Measurements from ENCODE around the gene FLRT1. TPM values are rescaled to one million over a fixed set of nuclear protein-coding genes. Genes with fewer than 3 reads are reported as not detected.

The FLRT1 gene
- total and polyA plus RNA-seq, 2 experiments from 2014 or later, result 0.76 to 1.1 TPM

DNA sequence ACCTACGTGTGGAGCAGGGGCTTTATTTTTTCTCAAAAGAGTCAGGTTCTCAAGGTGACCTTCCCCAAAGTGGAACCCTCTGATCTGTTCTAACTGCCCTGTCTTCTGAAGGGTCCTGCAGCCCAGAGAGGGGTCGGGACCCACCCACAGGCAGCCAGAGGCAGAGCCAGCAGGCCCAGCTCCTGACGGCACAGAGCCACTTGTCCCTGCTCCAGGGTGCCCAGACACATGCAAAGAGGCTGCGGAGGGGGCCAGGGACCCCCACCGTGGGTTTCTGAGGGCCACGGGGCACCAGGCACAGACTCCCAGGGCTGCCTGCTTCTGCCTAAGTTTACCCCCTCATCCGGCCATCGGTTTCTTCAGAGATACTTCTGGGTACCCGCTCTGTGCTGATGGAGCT, 37.1 kb downstream of the FLRT1 start:
- peaks cover 35% of the 10 kb centered on the region for H3K27me3 Mint-ChIP-seq (ENCODE audit: insufficient read depth, low read depth, poor library complexity)
- no peak overlapping the region for H3K27ac ChIP-seq (ENCODE audit: low read depth)

DNA sequence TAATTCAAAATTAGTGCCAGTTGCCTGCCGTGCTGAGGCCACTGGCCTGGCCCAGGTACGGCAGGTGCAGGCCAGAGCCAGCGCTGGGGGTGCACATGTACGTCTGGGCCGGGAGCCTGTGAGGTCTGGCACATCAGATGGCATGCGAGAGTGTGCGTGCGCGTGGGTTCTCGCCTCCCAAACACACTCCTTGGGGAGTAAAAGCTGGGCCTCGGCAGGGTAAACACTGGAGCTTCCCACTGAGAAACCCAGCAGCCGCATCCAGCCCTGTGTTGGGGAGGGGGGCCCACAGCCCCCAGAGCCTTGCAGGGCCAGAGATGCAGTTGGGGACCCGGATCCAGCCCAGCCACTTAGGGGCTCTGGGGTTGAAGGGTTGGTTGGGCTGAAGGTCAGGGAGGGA, 37.8 kb downstream of the FLRT1 start:
- Mint-ChIP-seq H3K27ac (no peak overlapping the region), H3K27me3 (ENCODE audit: insufficient read depth, low read depth, poor library complexity) (peaks cover 36% of the 10 kb centered on the region), H3K4me1 (peaks cover 9% of the 10 kb centered on the region), H3K9me3 (no peaks in the 10 kb centered on the region), H3K36me3 (ENCODE audit: low read depth) (no peaks in the 10 kb centered on the region), H3K4me3 (no peak overlapping the region)
- Histone ChIP-seq H3F3A (replicated peaks; ENCODE audit: low read depth) (no peaks in the 10 kb centered on the region), H3K4me1 (ENCODE audit: insufficient read depth) (no peaks in the 10 kb centered on the region), H4K20me1 (replicated peaks; ENCODE audit: insufficient read depth) (peaks cover under 1% of the 10 kb centered on the region; the same call in 1 of the 2 replicates), H3K9me2 (ENCODE audit: insufficient read depth) (no peaks in the 10 kb centered on the region), H3K27ac (ENCODE audit: low read depth) (no peak overlapping the region), H3K79me2 (replicated peaks; ENCODE audit: insufficient read depth) (no peaks in the 10 kb centered on the region), H3K27me3 (ENCODE audit: insufficient read depth) (peaks cover 81% of the 10 kb centered on the region), H2AFZ (no peak overlapping the region), H3K36me3 (ENCODE audit: insufficient read depth) (no peaks in the 10 kb centered on the region), H3K4me3 (no peak overlapping the region), H3K4me2 (no peak overlapping the region)
- DNase-seq (ENCODE audit: low spot score), result no peak
- no peak for ATAC-seq
- no peak for TF ChIP-seq JUNB (IDR thresholded peaks at IDR 0.05; ENCODE audit: unreplicated experiment)

More for the DNA sequence above, 37.1 kb downstream of the FLRT1 start:
- H3K4me3 ChIP-seq, result no peak overlapping the region
- no peak overlapping the region for H3K4me3 Mint-ChIP-seq
- H3K9me3 Mint-ChIP-seq, result no peaks in the 10 kb centered on the region
- H3K9me2 ChIP-seq (ENCODE audit: insufficient read depth), result no peaks in the 10 kb centered on the region
- peaks cover 14% of the 10 kb centered on the region for H3K4me1 Mint-ChIP-seq
- H3K36me3 Mint-ChIP-seq (ENCODE audit: low read depth), result no peaks in the 10 kb centered on the region
- no peak overlapping the region for H3K27ac Mint-ChIP-seq
- ATAC-seq (no peak), DNase-seq (ENCODE audit: low spot score) (no peak)
- no peaks in the 10 kb centered on the region for H3F3A ChIP-seq (replicated peaks; ENCODE audit: low read depth)
- no peak overlapping the region for H2AFZ ChIP-seq
- TF ChIP-seq EZH2 (IDR thresholded peaks at IDR 0.05; ENCODE audit: low read depth, unreplicated experiment), result no peak
- 0 out of 2 replicates have a peak, but pooled peaks cover under 1% of the 10 kb centered on the region for H3K4me1 ChIP-seq (ENCODE audit: insufficient read depth)
- H3K4me2 ChIP-seq, result no peak overlapping the region
- H3K79me2 ChIP-seq (replicated peaks; ENCODE audit: insufficient read depth), result no peaks in the 10 kb centered on the region
- H4K20me1 ChIP-seq (replicated peaks; ENCODE audit: insufficient read depth), result peaks cover 5% of the 10 kb centered on the region; the same call in 1 of the 2 replicates
- H3K27me3 ChIP-seq (ENCODE audit: insufficient read depth), result peaks cover 82% of the 10 kb centered on the region
- H3K36me3 ChIP-seq (ENCODE audit: insufficient read depth), result no peaks in the 10 kb centered on the region

DNA sequence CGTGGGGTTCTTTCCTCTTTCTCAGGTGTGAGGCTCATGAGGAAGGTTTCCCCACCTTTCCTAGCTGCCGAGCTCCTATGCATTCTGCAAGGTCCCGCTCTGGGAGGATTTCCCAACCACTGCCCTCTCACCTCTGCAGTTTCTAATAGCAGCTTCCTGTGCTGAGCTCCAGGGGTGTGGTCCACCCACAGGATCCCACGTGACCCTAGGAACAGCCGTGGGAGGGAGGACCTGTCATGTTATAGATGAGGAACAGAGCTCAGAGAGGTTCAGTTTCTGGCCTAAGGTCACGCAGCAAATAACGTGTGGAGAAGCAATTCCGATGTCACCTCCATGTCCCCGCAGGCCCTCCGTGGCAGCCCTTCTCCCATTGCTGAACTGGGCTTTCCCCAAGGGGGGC, 38.5 kb downstream of the FLRT1 start:
- no peaks in the 10 kb centered on the region for H3F3A ChIP-seq (replicated peaks; ENCODE audit: low read depth)
- H3K36me3 Mint-ChIP-seq (ENCODE audit: low read depth), result no peaks in the 10 kb centered on the region
- no peak overlapping the region for H3K27ac ChIP-seq (ENCODE audit: low read depth)
- H4K20me1 ChIP-seq (replicated peaks; ENCODE audit: insufficient read depth), result no peaks in the 10 kb centered on the region; the same call in 1 of the 2 replicates
- peaks cover 84% of the 10 kb centered on the region for H3K27me3 ChIP-seq (ENCODE audit: insufficient read depth)
- H3K36me3 ChIP-seq (ENCODE audit: insufficient read depth), result no peaks in the 10 kb centered on the region
- H2AFZ ChIP-seq, result no peak overlapping the region
- H3K9me3 Mint-ChIP-seq, result no peaks in the 10 kb centered on the region
- H3K4me3 ChIP-seq, result no peak overlapping the region
- H3K4me1 Mint-ChIP-seq, result peaks cover 6% of the 10 kb centered on the region
- H3K27ac Mint-ChIP-seq, result no peak overlapping the region
- H3K4me2 ChIP-seq, result no peak overlapping the region
- no peak overlapping the region for H3K4me3 Mint-ChIP-seq
- ATAC-seq, result no peak
- no peaks in the 10 kb centered on the region for H3K9me2 ChIP-seq (ENCODE audit: insufficient read depth)
- DNase-seq (ENCODE audit: low spot score), result no peak
- H3K4me1 ChIP-seq (ENCODE audit: insufficient read depth), result no peaks in the 10 kb centered on the region
- H3K79me2 ChIP-seq (replicated peaks; ENCODE audit: insufficient read depth), result no peaks in the 10 kb centered on the region
- H3K27me3 Mint-ChIP-seq (ENCODE audit: insufficient read depth, low read depth, poor library complexity), result peaks cover 40% of the 10 kb centered on the region
- TF ChIP-seq ZNF331 (CRISPR knock-in tag; IDR thresholded peaks at IDR 0.05; ENCODE audit: low read depth) (no peak), POLR2AphosphoS5 (IDR thresholded peaks at IDR 0.05; ENCODE audit: low read depth) (no peak), CREB1 (CRISPR knock-in tag; IDR thresholded peaks at IDR 0.05; ENCODE audit: low read depth) (no peak), NANOG (IDR thresholded peaks at IDR 0.05; ENCODE audit: borderline replicate concordance) (no peak), CTCF (conservative IDR thresholded peaks at IDR 0.05; ENCODE audit: low read depth in 2 of 2) (no peak), JUNB (IDR thresholded peaks at IDR 0.05; ENCODE audit: unreplicated experiment) (no peak), EZH2phosphoT487 (IDR thresholded peaks at IDR 0.05; ENCODE audit: unreplicated experiment) (no peak), ZNF462 (CRISPR knock-in tag; IDR thresholded peaks at IDR 0.05) (no peak)
